ENCODE results near the gene PACRG. TPM values are rescaled to one million over a fixed set of nuclear protein-coding genes. Genes with fewer than 3 reads are reported as not detected.

PACRG gene
- total and polyA plus RNA-seq, 2 donors from 2014 or later, result 7.4 to 20.0 TPM

GRCh38 chr6:163132050-163132750 lies 404.4 kb downstream of the PACRG start:
- no peaks in the 10 kb centered on the region for H3K4me1 ChIP-seq (ENCODE audit: control insufficient read depth in 2 of 3, insufficient read depth in 2 of 3, low read depth in 1 of 3, low read length in 3 of 3)
- intact Hi-C loops (cut with DNase I), result no loop called here
- H3K27me3 ChIP-seq (ENCODE audit: control insufficient read depth, insufficient read depth, low read length), result no peaks in the 10 kb centered on the region
- FAIRE-seq (no peak), DNase-seq (no peak)
- no peaks in the 10 kb centered on the region for H3K9me3 ChIP-seq (ENCODE audit: control insufficient read depth in 2 of 3, insufficient read depth in 1 of 3, low read length in 3 of 3)
- no peak overlapping the region for H3K4me3 ChIP-seq (ENCODE audit: low read length in 3 of 3)
- no peaks in the 10 kb centered on the region for H3K36me3 ChIP-seq (ENCODE audit: control insufficient read depth in 2 of 3, insufficient read depth in 3 of 3, low read length in 3 of 3)
- H3K27ac ChIP-seq (ENCODE audit: low read depth in 2 of 2, low read length in 2 of 2), result no peak overlapping the region
- no peak overlapping the region for H3K9ac ChIP-seq (ENCODE audit: low read length in 3 of 3)
- TF ChIP-seq CTCF (IDR thresholded peaks at IDR 0.05; ENCODE audit: borderline replicate concordance, extremely low read depth, insufficient read depth), result no peak

DNA sequence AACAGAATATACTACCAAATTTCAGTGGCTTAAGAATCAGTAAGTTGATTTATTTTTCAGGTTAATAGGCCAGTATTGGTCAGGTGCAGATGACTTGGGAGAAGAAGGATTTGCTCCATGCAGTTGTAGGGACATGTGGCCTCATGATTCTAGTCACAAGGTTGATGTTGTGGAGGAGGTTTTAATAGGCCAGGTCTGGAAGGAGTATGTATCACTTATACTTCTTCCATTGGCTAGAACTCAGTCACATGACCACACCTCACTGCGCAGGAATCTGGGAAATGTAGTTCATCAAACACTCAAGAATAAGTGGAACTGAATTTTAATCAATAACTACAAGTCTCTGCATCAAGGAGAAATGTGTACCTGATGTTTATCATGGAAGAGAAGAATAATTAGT lies 405.2 kb downstream of the PACRG start:
- DNase-seq, result no peak
- Histone ChIP-seq H3K36me3 (ENCODE audit: control insufficient read depth in 2 of 3, insufficient read depth in 3 of 3, low read length in 3 of 3) (no peaks in the 10 kb centered on the region), H3K27ac (ENCODE audit: low read depth in 2 of 2, low read length in 2 of 2) (no peak overlapping the region), H3K4me1 (ENCODE audit: control insufficient read depth in 2 of 3, insufficient read depth in 2 of 3, low read depth in 1 of 3, low read length in 3 of 3) (no peaks in the 10 kb centered on the region), H3K27me3 (ENCODE audit: control insufficient read depth, insufficient read depth, low read length) (no peaks in the 10 kb centered on the region), H3K9ac (ENCODE audit: low read length in 3 of 3) (no peak overlapping the region), H3K9me3 (ENCODE audit: control insufficient read depth in 2 of 3, insufficient read depth in 1 of 3, low read length in 3 of 3) (no peaks in the 10 kb centered on the region), H3K4me3 (ENCODE audit: low read length in 3 of 3) (no peak overlapping the region)
- intact Hi-C loops (cut with DNase I), result no loop called here
- no peak for FAIRE-seq
- TF ChIP-seq CTCF (IDR thresholded peaks at IDR 0.05; ENCODE audit: borderline replicate concordance, extremely low read depth, insufficient read depth), result no peak

- no peaks in the 10 kb centered on the region for H3K9me3 ChIP-seq (ENCODE audit: control insufficient read depth in 2 of 3, insufficient read depth in 1 of 3, low read length in 3 of 3)
- no peaks in the 10 kb centered on the region for H3K27me3 ChIP-seq (ENCODE audit: control insufficient read depth, insufficient read depth, low read length)
- H3K4me1 ChIP-seq (ENCODE audit: control insufficient read depth in 2 of 3, insufficient read depth in 2 of 3, low read depth in 1 of 3, low read length in 3 of 3), result no peaks in the 10 kb centered on the region
- H3K4me3 ChIP-seq (ENCODE audit: low read length in 3 of 3), result no peak overlapping the region
- no peak for FAIRE-seq
- H3K36me3 ChIP-seq (ENCODE audit: control insufficient read depth in 2 of 3, insufficient read depth in 3 of 3, low read length in 3 of 3), result no peaks in the 10 kb centered on the region
- TF ChIP-seq CTCF (IDR thresholded peaks at IDR 0.05; ENCODE audit: borderline replicate concordance, extremely low read depth, insufficient read depth), result no peak
- H3K27ac ChIP-seq (ENCODE audit: low read depth in 2 of 2, low read length in 2 of 2), result no peak overlapping the region
- H3K9ac ChIP-seq (ENCODE audit: low read length in 3 of 3), result no peak overlapping the region
- no peak for DNase-seq
- intact Hi-C loops (cut with DNase I), result no loop called here
Observed at GRCh38 chr6:163133691-163134090, 405.9 kb downstream of the PACRG start.

Data from kidney (tissue), 14 donors.